Lower lobe of right lung (tissue), 2 donors: ENCODE measurements around the gene TNS2. TPM values are rescaled to one million over a fixed set of nuclear protein-coding genes. Genes with fewer than 3 reads are reported as not detected.
A peak's percentile ranks its signal among the peaks of the same experiment; 100 is the strongest.

ENCODE experiments used
- ATAC-seq, 2 donors: fragments of 200-7000 bp; cut with Tn5 transposase; one replicate each; pipeline ENCODE4 v1.9.1; 2020 to 2022; ENCODE audit warnings: mild to moderate bottlenecking in 2 of 2, moderate library complexity in 2 of 2
- DNase-seq: peaks from one replicate; pipeline ENCODE4 v3.0.0-alpha.2; 2020
- H3K27ac ChIP-seq: fragments of 200-600 bp; one replicate; pipeline ENCODE4 v1.8.0; 2022
- H3K27me3 ChIP-seq: fragments of 200-600 bp; one replicate; pipeline ENCODE4 v1.8.0; 2022; ENCODE audit warnings: low read depth
- H3K36me3 ChIP-seq: fragments of 200-600 bp; one replicate; pipeline ENCODE4 v1.8.0; 2022; ENCODE audit warnings: mild to moderate bottlenecking
- H3K4me1 ChIP-seq: fragments of 200-600 bp; one replicate; pipeline ENCODE4 v1.8.0; 2022
- H3K4me3 ChIP-seq: fragments of 200-600 bp; one replicate; pipeline ENCODE4 v1.8.0; 2022; ENCODE audit warnings: mild to moderate bottlenecking
- H3K9me3 ChIP-seq: fragments of 200-600 bp; one replicate; pipeline ENCODE4 v1.8.0; 2022
- CTCF ChIP-seq: fragments of 200-600 bp; IDR thresholded peaks from one replicate; pipeline ENCODE4 v1.8.0; 2022; ENCODE audit warnings: antibody characterized with exemption, mild to moderate bottlenecking
- intact Hi-C: fragments of 100-400 bp; cut with DNase I; formaldehyde crosslinking; loops from one replicate; pipeline ENCODE4 v1.11.0; 2022
- total RNA-seq: library from RNA; stranded (reverse); fragmentation: NEBNext Ultra II Directional; extraction: Animal tissue kit (Norgen Biotek cat#: 25700); gene quantifications from one replicate; pipeline ENCODE4 v1.2.1, GENCODE V29; 2021
- donor health status: DM: no; HTN: yes; CAD: no; lungs with severe emphysema.

Gene TNS2
- total RNA-seq, 1 donor from 2014 or later = 186 TPM

- Histone ChIP-seq H3K36me3 (peaks cover 96% of the 10 kb centered on the region), H3K4me3 (no peak overlapping the region), H3K27ac (no peak overlapping the region), H3K4me1 (peaks cover 68% of the 10 kb centered on the region), H3K27me3 (no peaks in the 10 kb centered on the region), H3K9me3 (no peaks in the 10 kb centered on the region)
- DNase-seq (peak; percentile 45), ATAC-seq (no peak)
- intact Hi-C loops = no loop called here
- TF ChIP-seq CTCF = no peak
Observed at GRCh38 chr12:53057816-53058500, 8.1 kb downstream of the TNS2 start.

- no peak overlapping the region for H3K27ac ChIP-seq
- no peak for ATAC-seq
- H3K36me3 ChIP-seq = peaks cover 97% of the 10 kb centered on the region
- H3K27me3 ChIP-seq = no peaks in the 10 kb centered on the region
- DNase-seq = peak; percentile 45
- H3K4me1 ChIP-seq = peaks cover 66% of the 10 kb centered on the region
- H3K4me3 ChIP-seq = no peak overlapping the region
- no peaks in the 10 kb centered on the region for H3K9me3 ChIP-seq
- intact Hi-C loops = no loop called here
- no peak for TF ChIP-seq CTCF
Observed at GRCh38 chr12:53058674-53059433, 9.0 kb downstream of the TNS2 start.

GRCh38 chr12:53059434-53060063 is 9.7 kb downstream of the TNS2 start:
- DNase-seq (peak; percentile 41), ATAC-seq (no peak)
- H3K27me3 ChIP-seq = no peaks in the 10 kb centered on the region
- H3K9me3 ChIP-seq = no peaks in the 10 kb centered on the region
- H3K4me3 ChIP-seq = no peak overlapping the region
- intact Hi-C loops = no loop called here
- peaks cover 100% of the 10 kb centered on the region for H3K36me3 ChIP-seq
- peak overlapping the region; percentile 18 for H3K27ac ChIP-seq
- TF ChIP-seq CTCF = no peak
- peaks cover 62% of the 10 kb centered on the region for H3K4me1 ChIP-seq

- Histone ChIP-seq H3K4me3 (no peak overlapping the region), H3K4me1 (peaks cover 55% of the 10 kb centered on the region), H3K27me3 (no peaks in the 10 kb centered on the region), H3K27ac (peak overlapping the region; percentile 67), H3K36me3 (peaks cover 100% of the 10 kb centered on the region), H3K9me3 (no peaks in the 10 kb centered on the region)
- ATAC-seq (no peak), DNase-seq (peak; percentile 44)
- intact Hi-C loops = no loop called here
- TF ChIP-seq CTCF = no peak
Observed at GRCh38 chr12:53060064-53060720, 10.3 kb downstream of the TNS2 start.

- Histone ChIP-seq H3K27ac (peak overlapping the region; percentile 67), H3K4me3 (no peak overlapping the region), H3K9me3 (no peaks in the 10 kb centered on the region), H3K27me3 (no peaks in the 10 kb centered on the region), H3K4me1 (peaks cover 49% of the 10 kb centered on the region), H3K36me3 (peaks cover 100% of the 10 kb centered on the region)
- no peak for TF ChIP-seq CTCF
- ATAC-seq (peak; percentile 3 to 11), DNase-seq (peak; percentile 64)
- intact Hi-C loops = no loop called here
Observed at GRCh38 chr12:53060721-53061276, 10.9 kb downstream of the TNS2 start.
